Measurements from ENCODE around the gene MACROD2.

MACROD2 gene

GRCh38 chr20:15032352-15032622 lies 1037.0 kb downstream of the MACROD2 start:
- no peak for DNase-seq

GRCh38 chr20:15033269-15033668 lies 1038.0 kb downstream of the MACROD2 start:
- no peak for DNase-seq

GRCh38 chr20:15033891-15034290 lies 1038.6 kb downstream of the MACROD2 start:
- DNase-seq: no peak

- no peak for DNase-seq
Observed at GRCh38 chr20:15036948-15037347, 1041.6 kb downstream of the MACROD2 start.

GRCh38 chr20:15039088-15039752 lies 1043.9 kb downstream of the MACROD2 start:
- DNase-seq: peak; percentile 72

GRCh38 chr20:15042723-15043122 lies 1047.4 kb downstream of the MACROD2 start:
- DNase-seq: no peak

- no peak for DNase-seq
Observed at GRCh38 chr20:15045246-15045645, 1049.9 kb downstream of the MACROD2 start.

- no peak for DNase-seq
Observed at GRCh38 chr20:15047042-15047441, 1051.7 kb downstream of the MACROD2 start.

GRCh38 chr20:15047601-15048000 lies 1052.3 kb downstream of the MACROD2 start:
- DNase-seq: no peak

GRCh38 chr20:15056246-15056645 lies 1060.9 kb downstream of the MACROD2 start:
- no peak for DNase-seq

- no peak for DNase-seq
Observed at GRCh38 chr20:15058841-15059240, 1063.5 kb downstream of the MACROD2 start.

- no peak for DNase-seq
Observed at GRCh38 chr20:15059438-15059837, 1064.1 kb downstream of the MACROD2 start.

- DNase-seq: no peak
Observed at GRCh38 chr20:15060265-15061060, 1065.1 kb downstream of the MACROD2 start.

GRCh38 chr20:15061061-15061430 lies 1065.7 kb downstream of the MACROD2 start:
- no peak for DNase-seq

GRCh38 chr20:15061955-15062354 lies 1066.6 kb downstream of the MACROD2 start:
- no peak for DNase-seq

GRCh38 chr20:15063081-15063480 lies 1067.8 kb downstream of the MACROD2 start:
- DNase-seq: no peak

GRCh38 chr20:15064741-15065140 lies 1069.4 kb downstream of the MACROD2 start:
- no peak for DNase-seq

- DNase-seq: no peak
Observed at GRCh38 chr20:15065794-15066193, 1070.5 kb downstream of the MACROD2 start.

GRCh38 chr20:15068486-15068885 lies 1073.2 kb downstream of the MACROD2 start:
- DNase-seq: no peak

- DNase-seq: no peak
Observed at GRCh38 chr20:15069355-15069754, 1074.0 kb downstream of the MACROD2 start.

- DNase-seq: no peak
Observed at GRCh38 chr20:15071085-15071808, 1075.9 kb downstream of the MACROD2 start.

- no peak for DNase-seq
Observed at GRCh38 chr20:15072316-15072715, 1077.0 kb downstream of the MACROD2 start.

- DNase-seq: no peak
Observed at GRCh38 chr20:15075586-15075985, 1080.3 kb downstream of the MACROD2 start.

- no peak for DNase-seq
Observed at GRCh38 chr20:15076785-15077184, 1081.5 kb downstream of the MACROD2 start.

Data from NCI-H510A (cell line).